ENCODE data around the gene MRPL51. TPM values are rescaled to one million over a fixed set of nuclear protein-coding genes. Genes with fewer than 3 reads are reported as not detected.
"Not testable (repeated sequence)": the region's sequence is repeated elsewhere in the genome, so short reads cannot be mapped to it uniquely, and the experiment has no call there.

MRPL51 gene
- total RNA-seq, 1 experiment from 2014 or later: 265 TPM

DNA sequence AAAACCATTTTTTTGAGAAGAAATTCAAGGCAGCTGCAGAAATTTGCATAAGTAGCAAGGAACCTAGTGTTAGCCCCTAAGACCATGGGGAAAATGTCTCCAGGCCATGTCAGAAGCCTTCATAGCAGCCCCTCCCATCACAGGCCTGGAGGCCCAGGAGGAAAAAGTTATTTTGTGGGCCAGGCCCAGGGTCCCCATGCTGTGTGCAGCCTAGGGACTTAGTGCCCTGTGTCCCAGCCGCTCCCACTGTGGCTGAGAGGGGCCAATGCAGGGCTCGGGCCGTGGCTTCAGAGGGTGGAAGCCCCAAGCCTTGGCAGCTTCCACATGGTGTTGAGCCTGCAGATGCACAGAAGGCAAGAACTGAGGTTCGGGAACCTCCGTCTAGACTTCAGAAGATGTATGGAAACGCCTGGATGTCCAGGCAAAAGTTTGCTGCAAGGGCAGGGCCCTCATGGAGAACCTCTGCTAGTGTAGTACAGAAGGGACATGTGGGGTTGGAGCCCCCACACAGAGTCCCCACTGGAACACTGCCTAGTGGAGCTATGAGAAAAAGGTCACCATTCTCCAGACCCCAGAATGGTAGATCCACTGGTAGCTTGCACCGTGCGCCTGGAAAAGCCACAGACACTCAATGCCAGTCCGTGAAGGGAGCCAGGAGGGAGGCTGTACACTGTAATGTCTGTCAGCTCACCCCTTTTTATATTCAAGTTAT lies 25.3 kb downstream of the MRPL51 start:
- H2AFZ ChIP-seq (ENCODE audit: low read depth, low read length, poor library complexity, severe bottlenecking); H3K27ac ChIP-seq (ENCODE audit: low read depth, low read length); RAD21 ChIA-PET (ENCODE audit: low non-redundant PET in 1 of 2, low total read pairs in 2 of 2, uncharacterized antibody in 2 of 2, unreplicated experiment in 2 of 2); H3K79me2 ChIP-seq (ENCODE audit: insufficient read depth, low read length); H4K20me1 ChIP-seq (ENCODE audit: insufficient read depth); H3K9me3 ChIP-seq (ENCODE audit: control insufficient read depth in 1 of 2, insufficient read depth in 1 of 2, low read depth in 1 of 2, low read length in 2 of 2); DNase-seq (ENCODE audit: low read depth, low spot score); BruUV-seq (replicated peaks); H3K9me2 ChIP-seq (ENCODE audit: insufficient read depth); H3K4me3 ChIP-seq (replicated peaks in 1 of 2; ENCODE audit: low read depth in 1 of 2, low read length in 2 of 2); H3K4me2 ChIP-seq (ENCODE audit: low read length); ATAC-seq; H3K9ac ChIP-seq (ENCODE audit: low read length); H3K27me3 ChIP-seq (ENCODE audit: insufficient read depth, low read length); CTCF ChIA-PET: not testable (repeated sequence)
- Histone ChIP-seq H3K36me3 (ENCODE audit: control insufficient read depth in 1 of 2, insufficient read depth in 2 of 2, low read length in 2 of 2) (peaks cover 14 to 21% of the 10 kb centered on the region in 2 experiments; a peak in 3 of 4 replicates), H3K4me1 (ENCODE audit: control insufficient read depth in 1 of 2, insufficient read depth in 2 of 2, low read length in 2 of 2) (peaks cover 11 to 27% of the 10 kb centered on the region in 2 experiments)
- intact Hi-C loops (cut with micrococcal nuclease): loop anchor here (5.0 kb wide), 1 partner anchor 130 kb away; no protein-coding TSS in a partner anchor
- POLR2A ChIA-PET: interaction anchor here (1.1 kb wide), 1 partner anchor 141 kb away, joined by 3 read pairs; no protein-coding TSS in a partner anchor

DNA sequence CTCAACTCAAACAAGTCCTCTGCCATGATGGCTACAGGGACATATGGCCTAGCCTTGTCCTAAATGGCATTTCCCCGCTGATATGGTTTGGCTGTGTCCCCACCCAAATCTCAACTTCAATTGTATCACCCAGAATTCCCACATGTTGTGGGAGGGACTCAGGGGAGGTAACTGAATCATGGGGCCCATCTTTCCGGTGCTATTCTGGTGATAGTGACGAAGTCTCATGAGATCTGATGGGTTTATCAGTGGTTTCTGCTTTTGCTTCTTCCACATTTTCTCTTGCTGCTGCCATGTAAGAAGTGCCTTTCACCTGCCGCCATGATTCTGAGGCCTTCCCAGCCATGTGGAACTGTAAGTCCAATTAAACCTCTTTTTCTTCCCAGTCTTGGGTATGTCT lies 26.3 kb downstream of the MRPL51 start:
- BruUV-seq (replicated peaks); H3K9me2 ChIP-seq (ENCODE audit: insufficient read depth); H3K79me2 ChIP-seq (ENCODE audit: insufficient read depth, low read length); H3K4me3 ChIP-seq (replicated peaks in 1 of 2; ENCODE audit: low read depth in 1 of 2, low read length in 2 of 2); H4K20me1 ChIP-seq (ENCODE audit: insufficient read depth); H3K9ac ChIP-seq (ENCODE audit: low read length); H3K27me3 ChIP-seq (ENCODE audit: insufficient read depth, low read length); DNase-seq (ENCODE audit: low read depth, low spot score); H3K9me3 ChIP-seq (ENCODE audit: control insufficient read depth in 1 of 2, insufficient read depth in 1 of 2, low read depth in 1 of 2, low read length in 2 of 2); RAD21 ChIA-PET (ENCODE audit: low non-redundant PET in 1 of 2, low total read pairs in 2 of 2, uncharacterized antibody in 2 of 2, unreplicated experiment in 2 of 2); H2AFZ ChIP-seq (ENCODE audit: low read depth, low read length, poor library complexity, severe bottlenecking); H3K4me2 ChIP-seq (ENCODE audit: low read length); POLR2A ChIA-PET; ATAC-seq; H3K27ac ChIP-seq (ENCODE audit: low read depth, low read length): not testable (repeated sequence)
- CTCF ChIA-PET: interaction anchor here (1.8 to 2.1 kb wide), 3 partner anchors 111 to 144 kb away, joined by 4 to 22 read pairs (median 6); no protein-coding TSS in a partner anchor
- Histone ChIP-seq H3K4me1 (ENCODE audit: control insufficient read depth in 1 of 2, insufficient read depth in 2 of 2, low read length in 2 of 2) (peaks cover 11 to 23% of the 10 kb centered on the region in 2 experiments), H3K36me3 (ENCODE audit: control insufficient read depth in 1 of 2, insufficient read depth in 2 of 2, low read length in 2 of 2) (peaks cover 14 to 30% of the 10 kb centered on the region in 2 experiments; a peak in 3 of 4 replicates)
- intact Hi-C loops (cut with micrococcal nuclease): loop anchor here (5.0 kb wide), 1 partner anchor 129 kb away; no protein-coding TSS in a partner anchor

Data from HCT116 (cell line).